Raji (cell line): ENCODE results near the gene LIM2.

Source experiments
- POLR2A ChIP-seq: IDR thresholded peaks from 2 replicates; pipeline ENCODE4 v1.6.1; 2011; ENCODE audit warnings: low read depth, low read length, control low read depth; ENCODE audit not compliant: insufficient read depth

LIM2 gene

GRCh38 chr19:51354103-51354741 is 33.6 kb downstream of the LIM2 start:
- no peak for TF ChIP-seq POLR2A

- TF ChIP-seq POLR2A, result no peak
These were observed 34.9 kb downstream of the LIM2 start for GRCh38 chr19:51352783-51353360.

GRCh38 chr19:51351266-51351990 is 36.3 kb downstream of the LIM2 start:
- TF ChIP-seq POLR2A, result no peak

GRCh38 chr19:51347209-51347928 is 40.4 kb downstream of the LIM2 start:
- TF ChIP-seq POLR2A, result no peak

GRCh38 chr19:51346742-51347141 is 41.0 kb downstream of the LIM2 start:
- no peak for TF ChIP-seq POLR2A

GRCh38 chr19:51345076-51345620 is 42.6 kb downstream of the LIM2 start:
- TF ChIP-seq POLR2A, result no peak

- TF ChIP-seq POLR2A, result no peak
These were observed 44.9 kb downstream of the LIM2 start for GRCh38 chr19:51342631-51343569.

GRCh38 chr19:51341976-51342580 is 45.7 kb downstream of the LIM2 start, which contains the start of gene VSIG10L:
TSS of gene VSIG10L (minus strand) at chr19:51342139. CDS start at chr19:51342124, 15 bp downstream.
- TF ChIP-seq POLR2A, result no peak

GRCh38 chr19:51341066-51341465 is 46.7 kb downstream of the LIM2 start:
- no peak for TF ChIP-seq POLR2A

GRCh38 chr19:51339687-51340656 is 47.8 kb downstream of the LIM2 start:
- TF ChIP-seq POLR2A, result no peak

- TF ChIP-seq POLR2A, result no peak
These were observed 48.5 kb downstream of the LIM2 start for GRCh38 chr19:51339313-51339686.

GRCh38 chr19:51338563-51339312 is 49.0 kb downstream of the LIM2 start:
- no peak for TF ChIP-seq POLR2A

GRCh38 chr19:51337861-51338562 is 49.8 kb downstream of the LIM2 start:
- no peak for TF ChIP-seq POLR2A
